CD4-positive, alpha-beta memory T cell (primary cell): ENCODE data around the gene LSM12. TPM values are rescaled to one million over a fixed set of nuclear protein-coding genes. Genes with fewer than 3 reads are reported as not detected.
A peak's percentile ranks its signal among the peaks of the same experiment; 100 is the strongest.

Experiments
- CTCF ChIA-PET: fragments of 350-600 bp; sonication (Branson Sonifier 250); formaldehyde crosslinking; loops from one replicate; lab custom pipeline; 2021; ENCODE audit warnings: inconsistent platforms; ENCODE audit not compliant: partially characterized antibody; lab: Charles Lee
- POLR2A ChIA-PET: fragments of 350-600 bp; sonication (Branson Sonifier 250); formaldehyde crosslinking; loops from one replicate; lab custom pipeline; 2021; ENCODE audit not compliant: partially characterized antibody; lab: Charles Lee
- DNase-seq, 5 donors: peaks; one replicate each; pipeline versions ENCODE4 v3.0.0 to v3.0.0-alpha.2; 2020 to 2022; ENCODE audit warnings: mixed read lengths in 1 of 5
- H3K27ac ChIP-seq: one replicate; pipeline ENCODE4 v1.7.0; 2013; ENCODE audit warnings: low read depth, low read length
- H3K27me3 ChIP-seq: 2 replicates; pipeline ENCODE4 v1.7.0; 2013; ENCODE audit warnings: mild to moderate bottlenecking, low read length, moderate library complexity; ENCODE audit not compliant: insufficient read depth
- H3K36me3 ChIP-seq: 2 replicates; pipeline ENCODE4 v1.7.0; 2013; ENCODE audit warnings: mild to moderate bottlenecking, low read length, moderate library complexity; ENCODE audit not compliant: insufficient read depth
- H3K4me1 ChIP-seq: 2 replicates; pipeline ENCODE4 v1.7.0; 2013; ENCODE audit warnings: mild to moderate bottlenecking, low read length, moderate library complexity; ENCODE audit not compliant: insufficient read depth
- H3K4me3 ChIP-seq, 2 donors: one replicate each; pipeline ENCODE4 v1.7.0; 2013; ENCODE audit warnings: low read length in 2 of 2, mild to moderate bottlenecking in 1 of 2
- H3K9me3 ChIP-seq, 2 donors: one replicate each; pipeline ENCODE4 v1.7.0; 2013; ENCODE audit warnings: low read length in 2 of 2, control low read depth in 1 of 2; ENCODE audit not compliant: control insufficient read depth in 1 of 2
- H3K27ac Mint-ChIP-seq, 7 donors: one replicate each; pipeline ENCODE4 v1.8.0; 2020 to 2021; ENCODE audit warnings: mixed read lengths in 7 of 7, mild to moderate bottlenecking in 6 of 7, inconsistent platforms in 3 of 7, moderate library complexity in 3 of 7
- H3K27me3 Mint-ChIP-seq, 2 donors: one replicate each; pipeline ENCODE4 v1.8.0; 2020 to 2021; ENCODE audit warnings: mixed read lengths in 2 of 2
- H3K36me3 Mint-ChIP-seq, 2 donors: one replicate each; pipeline ENCODE4 v1.8.0; 2020 to 2021; ENCODE audit warnings: mixed read lengths in 2 of 2, inconsistent platforms in 1 of 2, mild to moderate bottlenecking in 1 of 2
- H3K4me1 Mint-ChIP-seq, 4 donors: one replicate each; pipeline ENCODE4 v1.8.0; 2020 to 2021; ENCODE audit warnings: mixed read lengths in 4 of 4, mild to moderate bottlenecking in 1 of 4
- H3K4me3 Mint-ChIP-seq, 8 donors: one replicate each; pipeline ENCODE4 v1.8.0; 2020 to 2021; ENCODE audit warnings: mixed read lengths in 8 of 8, mild to moderate bottlenecking in 7 of 8, moderate library complexity in 6 of 8, inconsistent platforms in 3 of 8
- H3K9me3 Mint-ChIP-seq, 8 donors: one replicate each; pipeline ENCODE4 v1.8.0; 2020 to 2021; ENCODE audit warnings: mixed read lengths in 8 of 8, mild to moderate bottlenecking in 5 of 8, inconsistent platforms in 3 of 8, moderate library complexity in 1 of 8
- intact Hi-C: fragments of 100-400 bp; cut with micrococcal nuclease; formaldehyde crosslinking; loops from one replicate; pipeline ENCODE4 v1.15.1; 2023
- polyA plus RNA-seq, 2 donors: library from polyadenylated mRNA; unstranded; fragments of 300-500 nt; fragmentation: Illumina TruSeq; gene quantifications; one replicate each; pipeline ENCODE4 v1.2.3, GENCODE V29; 2021
- total RNA-seq, 2 experiments: library from RNA; stranded (reverse); gene quantifications; one replicate each; pipeline ENCODE4 v1.2.3, GENCODE V29; 2021

Gene LSM12
- total and polyA plus RNA-seq, 4 experiments from 2014 or later: 35.3 to 74.0 (median 46.5) TPM

- Mint-ChIP-seq H3K4me3 (no peak overlapping the region), H3K27ac (peak overlapping the region in 1 of 7 donors; percentile 57), H3K9me3 (peaks cover 0 to 1% (median 0%) of the 10 kb centered on the region in 8 donors), H3K36me3 (peaks cover 13 to 47% of the 10 kb centered on the region in 2 donors), H3K4me1 (peaks cover 0 to 3% (median 0%) of the 10 kb centered on the region in 4 donors), H3K27me3 (no peaks in the 10 kb centered on the region)
- ChIA-PET CTCF (no interaction called here), POLR2A (no interaction called here)
- Histone ChIP-seq H3K27ac (no peak overlapping the region), H3K36me3 (peaks cover 16% of the 10 kb centered on the region), H3K4me1 (no peaks in the 10 kb centered on the region), H3K4me3 (no peak overlapping the region), H3K27me3 (no peaks in the 10 kb centered on the region), H3K9me3 (no peaks in the 10 kb centered on the region)
- intact Hi-C loops: no loop called here
- no peak for DNase-seq
These were observed 15.2 kb upstream of the LSM12 start for GRCh38 chr17:44081681-44082080.

GRCh38 chr17:44079877-44080821 is 13.7 kb upstream of the LSM12 start:
- peak overlapping the region in 2 of 7 donors; percentile 71 to 74 for H3K27ac Mint-ChIP-seq
- no peaks in the 10 kb centered on the region for H3K4me1 ChIP-seq
- no peak for DNase-seq

GRCh38 chr17:44078412-44078811 is 11.9 kb upstream of the LSM12 start:
- H3K27ac Mint-ChIP-seq: peak overlapping the region in 1 of 7 donors; percentile 4
- Histone ChIP-seq H3K27me3 (no peaks in the 10 kb centered on the region), H3K9me3 (no peaks in the 10 kb centered on the region), H3K27ac (no peak overlapping the region), H3K4me3 (no peak overlapping the region), H3K36me3 (peaks cover 19% of the 10 kb centered on the region), H3K4me1 (no peaks in the 10 kb centered on the region)
- H3K9me3 Mint-ChIP-seq: peaks cover 0 to 2% (median 0%) of the 10 kb centered on the region in 8 donors
- no peak overlapping the region for H3K4me3 Mint-ChIP-seq
- no peaks in the 10 kb centered on the region for H3K4me1 Mint-ChIP-seq
- intact Hi-C loops: no loop called here
- H3K27me3 Mint-ChIP-seq: no peaks in the 10 kb centered on the region
- ChIA-PET POLR2A (interaction anchor here (0.8 kb wide), 1 partner anchor 12 kb away, joined by 3 read pairs; no protein-coding TSS in a partner anchor), CTCF (interaction anchor here (0.6 kb wide), 1 partner anchor 121 kb away, joined by 4 read pairs; no protein-coding TSS in a partner anchor)
- DNase-seq: no peak
- H3K36me3 Mint-ChIP-seq: peaks cover 14 to 49% of the 10 kb centered on the region in 2 donors

More at GRCh38 chr17:44079877-44080821, 13.7 kb upstream of the LSM12 start:
- H3K27ac ChIP-seq: no peak overlapping the region
- H3K36me3 ChIP-seq: peaks cover 23% of the 10 kb centered on the region
- Mint-ChIP-seq H3K4me1 (no peaks in the 10 kb centered on the region), H3K4me3 (no peak overlapping the region), H3K36me3 (peaks cover 14 to 58% of the 10 kb centered on the region in 2 donors), H3K9me3 (peaks cover 0 to 3% (median 0%) of the 10 kb centered on the region in 8 donors), H3K27me3 (no peaks in the 10 kb centered on the region)
- ChIA-PET POLR2A (no interaction called here), CTCF (no interaction called here)
- no peaks in the 10 kb centered on the region for H3K27me3 ChIP-seq
- intact Hi-C loops: no loop called here
- H3K9me3 ChIP-seq: no peaks in the 10 kb centered on the region
- H3K4me3 ChIP-seq: no peak overlapping the region

GRCh38 chr17:44077595-44077909 is 11.1 kb upstream of the LSM12 start:
- Mint-ChIP-seq H3K27ac (no peak overlapping the region), H3K4me1 (peaks cover 0 to 5% (median 2%) of the 10 kb centered on the region in 4 donors), H3K4me3 (no peak overlapping the region), H3K36me3 (peaks cover 11 to 43% of the 10 kb centered on the region in 2 donors), H3K9me3 (peaks cover 0 to 2% (median 0%) of the 10 kb centered on the region in 8 donors), H3K27me3 (no peaks in the 10 kb centered on the region)
- H3K36me3 ChIP-seq: peaks cover 19% of the 10 kb centered on the region
- no peaks in the 10 kb centered on the region for H3K27me3 ChIP-seq
- H3K27ac ChIP-seq: no peak overlapping the region
- ChIA-PET CTCF (no interaction called here), POLR2A (no interaction called here)
- DNase-seq: no peak
- H3K4me3 ChIP-seq: no peak overlapping the region
- intact Hi-C loops: no loop called here
- no peaks in the 10 kb centered on the region for H3K9me3 ChIP-seq
- H3K4me1 ChIP-seq: no peaks in the 10 kb centered on the region

GRCh38 chr17:44076716-44077594 is 10.5 kb upstream of the LSM12 start:
- ChIA-PET POLR2A (no interaction called here), CTCF (no interaction called here)
- peaks cover 0 to 2% (median 0%) of the 10 kb centered on the region in 8 donors for H3K9me3 Mint-ChIP-seq
- no peak overlapping the region for H3K4me3 Mint-ChIP-seq
- Histone ChIP-seq H3K4me1 (peaks cover 2% of the 10 kb centered on the region), H3K4me3 (no peak overlapping the region), H3K27me3 (no peaks in the 10 kb centered on the region), H3K27ac (no peak overlapping the region), H3K9me3 (no peaks in the 10 kb centered on the region), H3K36me3 (peaks cover 17% of the 10 kb centered on the region)
- intact Hi-C loops: no loop called here
- no peaks in the 10 kb centered on the region for H3K27me3 Mint-ChIP-seq
- H3K36me3 Mint-ChIP-seq: peaks cover 6 to 37% of the 10 kb centered on the region in 2 donors
- H3K27ac Mint-ChIP-seq: peak overlapping the region in 4 of 7 donors; percentile 24 to 72 (median 43)
- DNase-seq: no peak
- H3K4me1 Mint-ChIP-seq: peaks cover 1 to 8% (median 5%) of the 10 kb centered on the region in 4 donors

GRCh38 chr17:44075598-44076293 is 9.3 kb upstream of the LSM12 start:
- H3K9me3 ChIP-seq: no peaks in the 10 kb centered on the region
- Mint-ChIP-seq H3K27me3 (no peaks in the 10 kb centered on the region), H3K27ac (peak overlapping the region in 3 of 7 donors; percentile 13 to 68 (median 35)), H3K4me3 (no peak overlapping the region), H3K9me3 (peaks cover 0 to 2% (median 0%) of the 10 kb centered on the region in 8 donors), H3K4me1 (peaks cover 10 to 20% (median 15%) of the 10 kb centered on the region in 4 donors), H3K36me3 (peaks cover 5 to 39% of the 10 kb centered on the region in 2 donors)
- no peak overlapping the region for H3K4me3 ChIP-seq
- no peak overlapping the region for H3K27ac ChIP-seq
- ChIA-PET POLR2A (no interaction called here), CTCF (no interaction called here)
- intact Hi-C loops: no loop called here
- peaks cover 15% of the 10 kb centered on the region for H3K36me3 ChIP-seq
- peaks cover 14% of the 10 kb centered on the region for H3K4me1 ChIP-seq
- H3K27me3 ChIP-seq: no peaks in the 10 kb centered on the region
- DNase-seq: no peak
